Neural cell (in vitro differentiated cells): ENCODE results near the gene METRN. TPM values are rescaled to one million over a fixed set of nuclear protein-coding genes. Genes with fewer than 3 reads are reported as not detected.

Experiments used
- H2AFZ ChIP-seq: fragments of 200-600, 300-800 bp; sonication (generic), shearing (Covaris generic); 2 replicates; pipeline ENCODE4 v1.6.0; 2014; ENCODE audit warnings: low read depth, mild to moderate bottlenecking, antibody characterized with exemption, low read length, moderate library complexity
- H3F3A ChIP-seq: fragments of 200-600 bp; shearing (Covaris generic); 2 replicates; pipeline ENCODE4 v1.6.1; 2016; ENCODE audit warnings: mild to moderate bottlenecking, moderate library complexity, mixed read lengths, antibody characterized with exemption, low read length; ENCODE audit not compliant: insufficient read depth, poor library complexity, severe bottlenecking
- H3K27ac ChIP-seq: fragments of 200-600, 300-800 bp; sonication (generic), shearing (Covaris generic); 2 replicates; pipeline ENCODE4 v1.5.1; 2014; ENCODE audit warnings: mild to moderate bottlenecking, low read length, moderate library complexity
- H3K27me3 ChIP-seq: fragments of 300-800, 200-600 bp; sonication (generic), shearing (Covaris generic); 2 replicates; pipeline ENCODE4 v1.6.0; 2014; ENCODE audit warnings: mild to moderate bottlenecking, low read depth, low read length, moderate library complexity; ENCODE audit not compliant: insufficient read depth
- H3K36me3 ChIP-seq: fragments of 300-800, 200-600 bp; sonication (generic), shearing (Covaris generic); 2 replicates; pipeline ENCODE4 v1.5.1; 2014; ENCODE audit warnings: mild to moderate bottlenecking, antibody characterized with exemption, low read length, moderate library complexity; ENCODE audit not compliant: insufficient read depth
- H3K4me2 ChIP-seq: fragments of 300-800, 200-600 bp; sonication (generic), shearing (Covaris generic); 2 replicates; pipeline ENCODE4 v1.6.0; 2014; ENCODE audit warnings: mild to moderate bottlenecking, low read length
- H3K4me3 ChIP-seq: fragments of 300-800, 200-600 bp; sonication (generic), shearing (Covaris generic); 2 replicates; pipeline ENCODE4 v1.5.1; 2014; ENCODE audit warnings: mild to moderate bottlenecking, low read length, moderate library complexity
- H3K79me2 ChIP-seq: fragments of 200-600 bp; shearing (Covaris generic); replicated peaks from 2 replicates; pipeline ENCODE4 v1.6.0; 2014; ENCODE audit warnings: mild to moderate bottlenecking, low read length, moderate library complexity; ENCODE audit not compliant: insufficient read depth
- H3K9ac ChIP-seq: fragments of 300-800, 200-600 bp; sonication (generic), shearing (Covaris generic); 2 replicates; pipeline ENCODE4 v1.6.1; 2016; ENCODE audit warnings: mild to moderate bottlenecking, low read length, mixed read lengths
- H3K9me2 ChIP-seq: fragments of 200-600 bp; shearing (Covaris generic); 2 replicates; pipeline ENCODE4 v1.6.1; 2016; ENCODE audit warnings: mild to moderate bottlenecking, low read length, mixed read lengths; ENCODE audit not compliant: insufficient read depth
- H3K9me3 ChIP-seq: fragments of 200-600, 300-800 bp; sonication (generic), shearing (Covaris generic); 2 replicates; pipeline ENCODE4 v1.6.1; 2016; ENCODE audit warnings: mild to moderate bottlenecking, mixed run types, low read length, moderate library complexity, mixed read lengths
- H4K20me1 ChIP-seq: fragments of 200-600 bp; shearing (Covaris generic); 2 replicates; pipeline ENCODE4 v1.6.1; 2016; ENCODE audit warnings: mild to moderate bottlenecking, mixed run types; ENCODE audit not compliant: insufficient read depth
- CTCF ChIP-seq: fragments of 450-650 bp; IDR thresholded peaks from 2 replicates; pipeline ENCODE4 v1.5.1; 2014; ENCODE audit warnings: antibody characterized with exemption, mild to moderate bottlenecking, moderate library complexity; ENCODE audit not compliant: poor library complexity, severe bottlenecking
- EP300 ChIP-seq: fragments of 450-650 bp; conservative IDR thresholded peaks from 2 replicates; pipeline ENCODE4 v1.6.1; 2014; ENCODE audit warnings: antibody characterized with exemption, mild to moderate bottlenecking, moderate library complexity; ENCODE audit not compliant: poor library complexity, severe bottlenecking
- EZH2 ChIP-seq: fragments of 200-600, 300-800 bp; shearing (Covaris generic), sonication (generic); IDR thresholded peaks from 2 replicates; pipeline ENCODE4 v1.6.1; 2014; ENCODE audit warnings: antibody characterized with exemption, low read length, borderline replicate concordance, mild to moderate bottlenecking; ENCODE audit not compliant: insufficient read depth, poor library complexity, severe bottlenecking
- MXI1 ChIP-seq: fragments of 450-650 bp; conservative IDR thresholded peaks from 2 replicates; pipeline ENCODE4 v1.6.1; 2014; ENCODE audit warnings: antibody characterized with exemption, mild to moderate bottlenecking; ENCODE audit not compliant: poor library complexity, severe bottlenecking
- POLR2AphosphoS5 ChIP-seq: IDR thresholded peaks from 2 replicates; pipeline ENCODE4 v1.6.1; 2012
- RAD21 ChIP-seq: fragments of 450-650 bp; conservative IDR thresholded peaks from 2 replicates; pipeline ENCODE4 v1.6.1; 2014; ENCODE audit warnings: antibody characterized with exemption, mild to moderate bottlenecking, moderate library complexity
- REST ChIP-seq: IDR thresholded peaks from 2 replicates; pipeline ENCODE4 v1.6.1; 2012; ENCODE audit warnings: borderline replicate concordance
- SMC3 ChIP-seq: fragments of 450-650 bp; conservative IDR thresholded peaks from 2 replicates; pipeline ENCODE4 v1.6.1; 2014; ENCODE audit warnings: antibody characterized with exemption, mild to moderate bottlenecking, moderate library complexity; ENCODE audit not compliant: poor library complexity
- TAF1 ChIP-seq: IDR thresholded peaks from 2 replicates; pipeline ENCODE4 v1.6.1; 2012; ENCODE audit warnings: low read depth
- polyA plus RNA-seq: library from polyadenylated mRNA; depleted of rRNA; stranded (reverse); fragments of >200 nt; gene quantifications from 2 replicates; pipeline ENCODE4 v1.2.3, GENCODE V29; 2014

Gene METRN
- polyA plus RNA-seq, 1 donor from 2014 or later, result 37.6 TPM

GRCh38 chr16:740459-740763 is 25.5 kb downstream of the METRN start:
- no peaks in the 10 kb centered on the region for H3K9me2 ChIP-seq
- peak overlapping the region; percentile 63 for H3K27ac ChIP-seq
- peak overlapping the region; percentile 90 for H3K9ac ChIP-seq
- no peaks in the 10 kb centered on the region for H3K27me3 ChIP-seq
- H3F3A ChIP-seq, result no peaks in the 10 kb centered on the region
- H2AFZ ChIP-seq, result peak overlapping the region; percentile 79
- H3K36me3 ChIP-seq, result no peaks in the 10 kb centered on the region
- H3K4me2 ChIP-seq, result peak overlapping the region; percentile 86
- no peaks in the 10 kb centered on the region for H4K20me1 ChIP-seq
- H3K79me2 ChIP-seq, result peaks cover 5% of the 10 kb centered on the region
- no peak for TF ChIP-seq EP300
- TF ChIP-seq CTCF, result no peak
- no peak for TF ChIP-seq REST
- no peak for TF ChIP-seq POLR2AphosphoS5
- TF ChIP-seq EZH2, result no peak
- TF ChIP-seq MXI1, result no peak
- no peak for TF ChIP-seq RAD21
- TF ChIP-seq TAF1, result no peak
- no peak for TF ChIP-seq SMC3
- H3K4me3 ChIP-seq, result peak overlapping the region; percentile 96
- H3K9me3 ChIP-seq, result no peaks in the 10 kb centered on the region

GRCh38 chr16:740764-741505 is 26.0 kb downstream of the METRN start, which contains the start of gene CIAO3:
Gene CIAO3 (minus strand): TSS chr16:740997. CDS start chr16:740985, 12 bp downstream.
- H3K27ac ChIP-seq, result peak within 1 kb of the TSS; percentile 63
- no peaks in the 10 kb centered on the region for H3K27me3 ChIP-seq
- TF ChIP-seq RAD21 (peak; percentile 73), TAF1 (peak; percentile 96), CTCF (peak; percentile 100), EP300 (peak; percentile 73), REST (peak; percentile 85), MXI1 (peak; percentile 90), POLR2AphosphoS5 (peak; percentile 98), SMC3 (peak; percentile 92), EZH2 (no peak)
- peak within 1 kb of the TSS; percentile 86 for H3K4me2 ChIP-seq
- H2AFZ ChIP-seq, result peak within 1 kb of the TSS; percentile 79
- no peaks in the 10 kb centered on the region for H3K9me3 ChIP-seq
- H3K4me3 ChIP-seq, result peak within 1 kb of the TSS; percentile 96
- H3K9ac ChIP-seq, result peak within 1 kb of the TSS; percentile 90
- H4K20me1 ChIP-seq, result no peaks in the 10 kb centered on the region
- H3K36me3 ChIP-seq, result no peaks in the 10 kb centered on the region
- peaks cover 5% of the 10 kb centered on the region for H3K79me2 ChIP-seq
- no peaks in the 10 kb centered on the region for H3K9me2 ChIP-seq
- no peaks in the 10 kb centered on the region for H3F3A ChIP-seq
